Upper lobe of left lung (tissue), 4 donors: ENCODE results near the gene WDR90.

Experiments
- POLR2AphosphoS5 ChIP-seq, 2 donors: sonication (generic); formaldehyde crosslinking; IDR thresholded peaks; one replicate each; pipeline ENCODE4 v1.5.1; 2017; ENCODE audit warnings: antibody characterized with exemption in 2 of 2
- TF ChIP-seq, protein P1 (sequence below), 6 experiments: fragments of 450-650 bp in 4 of 6; fragments of 200-600 bp in 2 of 6; sonication (generic) in 2 of 6; IDR thresholded peaks; one replicate each; pipeline ENCODE4 v1.5.1; 2016 to 2019; ENCODE audit warnings: antibody characterized with exemption in 6 of 6

- TF ChIP-seq, protein P1, sequence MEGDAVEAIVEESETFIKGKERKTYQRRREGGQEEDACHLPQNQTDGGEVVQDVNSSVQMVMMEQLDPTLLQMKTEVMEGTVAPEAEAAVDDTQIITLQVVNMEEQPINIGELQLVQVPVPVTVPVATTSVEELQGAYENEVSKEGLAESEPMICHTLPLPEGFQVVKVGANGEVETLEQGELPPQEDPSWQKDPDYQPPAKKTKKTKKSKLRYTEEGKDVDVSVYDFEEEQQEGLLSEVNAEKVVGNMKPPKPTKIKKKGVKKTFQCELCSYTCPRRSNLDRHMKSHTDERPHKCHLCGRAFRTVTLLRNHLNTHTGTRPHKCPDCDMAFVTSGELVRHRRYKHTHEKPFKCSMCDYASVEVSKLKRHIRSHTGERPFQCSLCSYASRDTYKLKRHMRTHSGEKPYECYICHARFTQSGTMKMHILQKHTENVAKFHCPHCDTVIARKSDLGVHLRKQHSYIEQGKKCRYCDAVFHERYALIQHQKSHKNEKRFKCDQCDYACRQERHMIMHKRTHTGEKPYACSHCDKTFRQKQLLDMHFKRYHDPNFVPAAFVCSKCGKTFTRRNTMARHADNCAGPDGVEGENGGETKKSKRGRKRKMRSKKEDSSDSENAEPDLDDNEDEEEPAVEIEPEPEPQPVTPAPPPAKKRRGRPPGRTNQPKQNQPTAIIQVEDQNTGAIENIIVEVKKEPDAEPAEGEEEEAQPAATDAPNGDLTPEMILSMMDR (IDR thresholded peaks at IDR 0.05): peak; percentile 93 to 98 (median 96)
- no peak for TF ChIP-seq POLR2AphosphoS5 (IDR thresholded peaks at IDR 0.05)
Measured at GRCh38 chr16:711548-712320, 62.6 kb downstream of the WDR90 start.
